ENCODE results near the gene CCL25. TPM values are rescaled to one million over a fixed set of nuclear protein-coding genes. Genes with fewer than 3 reads are reported as not detected.

The CCL25 gene
- total and polyA plus RNA-seq, 4 donors, result 0.50 to 0.73 TPM; not detected in 2

DNA sequence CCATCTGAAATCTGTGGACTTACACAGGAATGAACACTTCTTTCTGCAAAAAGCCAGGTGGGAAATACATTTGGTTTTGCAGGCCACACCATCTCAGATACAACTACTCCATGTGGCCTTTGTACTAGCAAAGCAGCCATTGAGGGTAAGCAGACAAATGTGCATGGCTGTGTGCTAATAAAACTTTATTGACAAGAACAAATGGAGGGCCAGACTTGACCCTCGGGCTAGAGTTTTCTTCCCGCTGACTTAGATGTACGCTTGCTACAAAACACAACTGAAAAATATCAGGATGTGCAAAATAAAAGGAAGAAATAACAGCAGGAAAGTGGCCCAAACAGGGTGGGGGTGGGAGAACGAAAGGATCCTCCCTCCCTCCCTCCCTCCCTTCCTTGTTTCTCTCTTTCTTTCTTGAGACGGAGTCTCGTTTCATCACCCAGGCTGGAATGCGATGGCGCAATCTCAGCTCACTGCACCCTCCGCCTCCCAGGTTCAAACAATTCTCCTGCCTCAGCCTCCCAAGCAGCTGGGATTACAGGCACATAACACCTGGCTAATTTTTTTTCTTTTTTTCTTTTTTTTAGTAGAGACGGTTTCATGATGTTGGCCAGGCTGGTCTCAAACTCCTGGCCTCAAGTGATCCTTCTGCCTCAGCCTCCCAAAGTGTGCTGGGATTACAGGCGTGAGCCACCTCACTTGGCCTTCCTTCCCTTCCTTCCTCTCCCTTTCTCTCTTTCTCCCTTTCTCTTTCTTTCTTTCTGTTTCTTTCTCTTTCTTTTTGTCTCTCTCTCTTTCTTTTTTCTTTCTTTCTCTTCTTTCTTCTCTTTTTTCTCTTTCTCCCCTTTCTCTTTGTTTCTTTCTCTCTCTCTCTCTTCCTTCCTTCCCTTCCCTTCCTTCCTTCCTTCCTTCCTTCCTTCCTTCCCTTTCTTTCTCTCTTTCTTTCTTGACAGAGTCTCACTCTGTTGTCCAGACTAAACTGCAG, 29.3 kb downstream of the CCL25 start:
- Histone ChIP-seq H3K36me3 (ENCODE audit: control insufficient read depth, insufficient read depth, low read length) (peaks cover 49% of the 10 kb centered on the region), H3K4me3 (ENCODE audit: low read depth, low read length) (no peak overlapping the region), H3K4me1 (ENCODE audit: control insufficient read depth, insufficient read depth, low read length) (no peaks in the 10 kb centered on the region), H3K9me3 (ENCODE audit: control insufficient read depth, insufficient read depth, low read length) (no peaks in the 10 kb centered on the region), H3K27ac (ENCODE audit: low read depth, low read length) (no peak overlapping the region), H3K27me3 (ENCODE audit: control insufficient read depth, insufficient read depth, low read length) (no peaks in the 10 kb centered on the region)
- no peak for DNase-seq (ENCODE audit: low read depth in 4 of 6, low spot score in 6 of 6)
- 88% methylated on average over 6 of the region's 11 CpGs for WGBS (ENCODE audit: insufficient coverage)

DNA sequence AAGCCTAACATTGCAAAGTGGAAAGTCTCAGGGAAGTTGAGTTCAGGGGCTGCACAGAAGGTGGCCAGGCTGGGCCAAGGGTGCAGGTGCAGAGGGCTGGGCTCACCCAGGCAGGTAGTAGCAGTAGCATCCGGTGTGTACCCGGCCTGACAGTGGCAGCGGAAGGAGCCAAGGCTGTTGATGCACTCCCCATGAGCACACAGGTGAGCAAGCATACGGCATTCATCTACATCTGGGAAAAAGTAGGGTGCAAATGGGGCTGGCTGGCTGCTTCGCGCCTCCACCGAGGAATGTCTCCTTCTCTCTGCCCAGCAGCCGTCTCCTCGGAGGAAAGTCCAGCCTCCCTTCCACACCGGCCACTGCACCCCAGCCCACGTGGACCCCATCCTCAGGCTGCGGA, 30.6 kb downstream of the CCL25 start:
- H3K9me3 ChIP-seq (ENCODE audit: control insufficient read depth, insufficient read depth, low read length), result no peaks in the 10 kb centered on the region
- H3K4me1 ChIP-seq (ENCODE audit: control insufficient read depth, insufficient read depth, low read length), result no peaks in the 10 kb centered on the region
- H3K4me3 ChIP-seq (ENCODE audit: low read depth, low read length), result no peak overlapping the region
- WGBS (ENCODE audit: insufficient coverage), result 93% methylated on average over 12 of the region's 12 CpGs
- H3K27me3 ChIP-seq (ENCODE audit: control insufficient read depth, insufficient read depth, low read length), result no peaks in the 10 kb centered on the region
- no peak for DNase-seq (ENCODE audit: low read depth in 4 of 6, low spot score in 6 of 6)
- peaks cover 60% of the 10 kb centered on the region for H3K36me3 ChIP-seq (ENCODE audit: control insufficient read depth, insufficient read depth, low read length)
- H3K27ac ChIP-seq (ENCODE audit: low read depth, low read length), result no peak overlapping the region

DNA sequence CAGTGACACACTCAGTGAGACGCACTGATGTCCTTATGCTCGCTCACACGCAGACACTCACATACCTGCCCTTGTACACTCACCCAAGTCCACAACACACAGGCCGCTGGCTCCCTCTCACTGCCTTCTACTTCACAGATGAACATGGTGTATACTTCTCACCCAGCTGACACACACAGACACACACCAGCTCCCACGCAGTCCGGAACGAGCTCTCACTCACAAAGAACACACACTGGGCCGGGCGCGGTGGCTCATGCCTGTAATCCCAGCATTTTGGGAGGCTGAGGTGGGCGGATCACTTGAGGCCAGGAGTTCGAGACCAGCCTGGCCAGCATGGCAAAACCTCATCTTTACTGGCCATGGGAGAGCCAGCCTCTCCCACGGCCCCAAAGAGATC, 31.6 kb downstream of the CCL25 start:
- H3K9me3 ChIP-seq (ENCODE audit: control insufficient read depth, insufficient read depth, low read length), result no peaks in the 10 kb centered on the region
- H3K4me3 ChIP-seq (ENCODE audit: low read depth, low read length), result no peak overlapping the region
- no peak overlapping the region for H3K27ac ChIP-seq (ENCODE audit: low read depth, low read length)
- H3K4me1 ChIP-seq (ENCODE audit: control insufficient read depth, insufficient read depth, low read length), result no peaks in the 10 kb centered on the region
- H3K36me3 ChIP-seq (ENCODE audit: control insufficient read depth, insufficient read depth, low read length), result peaks cover 62% of the 10 kb centered on the region
- DNase-seq (ENCODE audit: low read depth in 4 of 6, low spot score in 6 of 6), result no peak
- no peaks in the 10 kb centered on the region for H3K27me3 ChIP-seq (ENCODE audit: control insufficient read depth, insufficient read depth, low read length)
- 94% methylated on average over 10 of the region's 13 CpGs for WGBS (ENCODE audit: insufficient coverage)

DNA sequence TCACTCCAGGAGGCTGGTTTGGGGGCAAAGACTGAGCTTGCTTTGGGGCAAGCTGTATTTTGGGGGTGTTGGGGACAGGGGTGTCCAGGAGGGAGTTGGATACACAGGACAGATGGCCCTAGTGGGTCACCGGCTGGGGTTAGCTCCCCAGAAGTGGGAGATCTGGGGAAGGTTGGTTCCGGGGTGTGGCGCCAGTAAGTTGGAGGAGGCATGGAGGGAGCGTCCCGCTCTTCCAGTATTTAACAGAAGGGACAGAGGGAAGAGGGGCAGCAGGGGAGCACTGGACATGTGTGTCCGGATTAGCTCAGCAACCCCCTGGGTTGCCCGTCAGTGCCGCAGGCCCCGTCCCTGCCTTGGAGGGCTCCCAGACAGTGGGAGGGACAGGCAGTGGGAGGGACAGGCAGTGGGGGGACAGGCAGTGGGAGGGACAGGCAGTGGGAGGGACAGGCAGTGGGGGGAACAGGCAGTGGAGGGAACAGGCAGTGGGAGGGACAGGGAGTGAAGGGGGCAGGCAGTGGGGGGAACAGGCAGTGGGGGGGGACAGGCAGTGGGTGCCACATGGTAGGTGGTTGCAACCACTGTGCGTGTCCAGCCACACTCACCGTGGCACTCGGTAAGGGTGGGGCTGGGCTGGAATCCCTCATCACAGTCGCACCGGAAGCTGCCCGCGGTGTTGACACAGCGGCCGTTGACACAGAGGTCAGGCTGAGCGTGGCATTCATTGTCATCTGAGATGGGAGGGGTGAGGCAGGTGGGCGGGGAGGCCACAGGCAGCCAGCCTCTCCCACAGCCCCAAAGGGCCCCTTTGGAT, 33.2 kb downstream of the CCL25 start:
- Histone ChIP-seq H3K36me3 (ENCODE audit: control insufficient read depth, insufficient read depth, low read length) (peaks cover 70% of the 10 kb centered on the region), H3K27me3 (ENCODE audit: control insufficient read depth, insufficient read depth, low read length) (no peaks in the 10 kb centered on the region), H3K4me3 (ENCODE audit: low read depth, low read length) (no peak overlapping the region), H3K4me1 (ENCODE audit: control insufficient read depth, insufficient read depth, low read length) (no peaks in the 10 kb centered on the region), H3K27ac (ENCODE audit: low read depth, low read length) (no peak overlapping the region), H3K9me3 (ENCODE audit: control insufficient read depth, insufficient read depth, low read length) (no peaks in the 10 kb centered on the region)
- WGBS (ENCODE audit: insufficient coverage), result 44% methylated on average over 19 of the region's 20 CpGs
- DNase-seq (ENCODE audit: low read depth in 4 of 6, low spot score in 6 of 6), result no peak

DNA sequence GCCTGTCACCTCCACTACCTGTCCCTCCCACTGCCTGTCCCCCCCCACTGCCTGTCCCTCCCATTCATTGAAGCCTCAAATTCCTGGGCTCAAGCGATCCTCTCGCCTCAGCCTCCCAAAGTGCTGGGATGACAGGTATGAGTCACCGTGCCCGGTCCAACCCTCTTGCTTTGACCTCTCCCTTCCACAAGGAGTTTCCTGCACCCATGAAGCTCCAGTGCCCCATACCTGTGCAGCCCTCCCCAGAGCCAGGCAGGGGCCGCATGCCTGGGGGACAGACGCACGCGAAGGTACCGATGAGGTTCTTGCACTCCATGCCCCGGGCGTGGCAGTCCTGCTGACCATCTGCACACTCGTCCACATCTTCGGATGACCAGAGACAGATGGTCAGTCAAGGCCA, 34.3 kb downstream of the CCL25 start:
- Histone ChIP-seq H3K36me3 (ENCODE audit: control insufficient read depth, insufficient read depth, low read length) (peaks cover 70% of the 10 kb centered on the region), H3K27me3 (ENCODE audit: control insufficient read depth, insufficient read depth, low read length) (no peaks in the 10 kb centered on the region), H3K27ac (ENCODE audit: low read depth, low read length) (no peak overlapping the region), H3K4me3 (ENCODE audit: low read depth, low read length) (no peak overlapping the region), H3K4me1 (ENCODE audit: control insufficient read depth, insufficient read depth, low read length) (no peaks in the 10 kb centered on the region), H3K9me3 (ENCODE audit: control insufficient read depth, insufficient read depth, low read length) (no peaks in the 10 kb centered on the region)
- WGBS (ENCODE audit: insufficient coverage), result 95% methylated on average over 13 of the region's 13 CpGs
- no peak for DNase-seq (ENCODE audit: low read depth in 4 of 6, low spot score in 6 of 6)

DNA sequence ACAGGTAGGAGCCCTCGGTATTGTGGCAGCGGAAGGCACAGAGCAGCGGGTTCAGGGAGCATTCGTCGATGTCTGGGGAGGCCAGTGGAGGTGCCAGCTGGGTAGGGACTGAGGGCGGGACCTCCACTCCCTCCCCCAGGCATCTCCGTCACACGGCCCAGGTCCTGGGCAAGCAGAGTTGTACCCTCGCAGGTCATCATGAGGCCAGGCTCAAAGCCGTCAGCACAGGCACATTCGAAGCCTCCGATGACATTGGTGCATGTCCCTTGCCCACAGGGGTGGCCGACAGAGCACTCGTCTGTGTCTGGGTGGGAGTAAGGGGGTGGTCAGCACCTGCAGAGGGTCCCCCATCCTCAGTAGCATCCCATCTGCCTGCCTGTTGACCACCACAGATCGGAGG, 35.3 kb downstream of the CCL25 start:
- Histone ChIP-seq H3K4me1 (ENCODE audit: control insufficient read depth, insufficient read depth, low read length) (no peaks in the 10 kb centered on the region), H3K27me3 (ENCODE audit: control insufficient read depth, insufficient read depth, low read length) (no peaks in the 10 kb centered on the region), H3K36me3 (ENCODE audit: control insufficient read depth, insufficient read depth, low read length) (peaks cover 70% of the 10 kb centered on the region), H3K4me3 (ENCODE audit: low read depth, low read length) (no peak overlapping the region), H3K9me3 (ENCODE audit: control insufficient read depth, insufficient read depth, low read length) (no peaks in the 10 kb centered on the region), H3K27ac (ENCODE audit: low read depth, low read length) (no peak overlapping the region)
- WGBS (ENCODE audit: insufficient coverage), result 98% methylated on average over 13 of the region's 15 CpGs
- no peak for DNase-seq (ENCODE audit: low read depth in 4 of 6, low spot score in 6 of 6)

DNA sequence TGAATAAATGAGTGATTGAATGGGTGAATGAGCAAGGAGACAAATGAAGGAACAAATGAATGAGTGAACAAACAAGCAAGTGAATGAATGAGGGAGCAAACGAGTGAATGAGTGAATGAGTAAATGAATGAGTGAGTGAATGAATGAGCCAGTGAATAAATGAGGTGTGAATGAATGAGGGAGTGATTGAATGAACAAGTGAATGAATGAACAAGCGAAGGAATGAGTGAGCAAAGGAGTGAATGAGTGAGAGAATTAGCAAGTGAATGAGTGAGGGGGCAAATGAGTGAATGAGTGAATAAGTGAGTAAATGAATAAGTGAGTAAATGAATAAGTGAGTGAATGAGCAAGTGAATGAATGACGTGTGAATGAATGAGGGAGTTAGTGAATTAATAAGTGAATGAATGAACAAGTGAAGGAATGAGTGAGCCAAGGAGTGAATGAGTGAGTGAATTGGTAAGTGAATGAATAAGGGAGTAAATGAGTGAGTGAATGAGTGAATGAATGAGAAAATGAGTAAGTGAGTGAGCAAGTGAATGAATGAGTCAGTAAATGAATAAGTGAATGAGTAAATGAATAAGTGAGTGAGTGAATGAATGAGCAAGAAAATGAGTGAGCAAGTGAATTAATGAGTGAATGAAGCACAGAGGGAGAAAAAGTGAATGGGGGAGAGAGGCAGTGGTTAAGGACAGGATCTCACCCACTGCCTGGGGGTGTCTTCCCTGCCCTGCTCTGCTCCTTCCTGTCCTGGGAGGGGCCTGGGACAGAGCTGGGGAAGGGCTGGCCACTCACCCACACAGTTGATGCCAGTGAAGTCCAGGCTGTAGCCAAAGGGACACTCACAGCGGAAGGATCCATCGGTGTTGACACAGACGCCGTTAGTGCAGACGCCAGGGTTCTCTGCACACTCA, 36.4 kb downstream of the CCL25 start:
- no peak overlapping the region for H3K27ac ChIP-seq (ENCODE audit: low read depth, low read length)
- H3K36me3 ChIP-seq (ENCODE audit: control insufficient read depth, insufficient read depth, low read length), result peaks cover 66% of the 10 kb centered on the region
- H3K4me3 ChIP-seq (ENCODE audit: low read depth, low read length), result no peak overlapping the region
- DNase-seq (ENCODE audit: low read depth in 4 of 6, low spot score in 6 of 6), result no peak
- no peaks in the 10 kb centered on the region for H3K4me1 ChIP-seq (ENCODE audit: control insufficient read depth, insufficient read depth, low read length)
- H3K27me3 ChIP-seq (ENCODE audit: control insufficient read depth, insufficient read depth, low read length), result no peaks in the 10 kb centered on the region
- no peaks in the 10 kb centered on the region for H3K9me3 ChIP-seq (ENCODE audit: control insufficient read depth, insufficient read depth, low read length)
- WGBS (ENCODE audit: insufficient coverage), result 88% methylated on average over 8 of the region's 8 CpGs

DNA sequence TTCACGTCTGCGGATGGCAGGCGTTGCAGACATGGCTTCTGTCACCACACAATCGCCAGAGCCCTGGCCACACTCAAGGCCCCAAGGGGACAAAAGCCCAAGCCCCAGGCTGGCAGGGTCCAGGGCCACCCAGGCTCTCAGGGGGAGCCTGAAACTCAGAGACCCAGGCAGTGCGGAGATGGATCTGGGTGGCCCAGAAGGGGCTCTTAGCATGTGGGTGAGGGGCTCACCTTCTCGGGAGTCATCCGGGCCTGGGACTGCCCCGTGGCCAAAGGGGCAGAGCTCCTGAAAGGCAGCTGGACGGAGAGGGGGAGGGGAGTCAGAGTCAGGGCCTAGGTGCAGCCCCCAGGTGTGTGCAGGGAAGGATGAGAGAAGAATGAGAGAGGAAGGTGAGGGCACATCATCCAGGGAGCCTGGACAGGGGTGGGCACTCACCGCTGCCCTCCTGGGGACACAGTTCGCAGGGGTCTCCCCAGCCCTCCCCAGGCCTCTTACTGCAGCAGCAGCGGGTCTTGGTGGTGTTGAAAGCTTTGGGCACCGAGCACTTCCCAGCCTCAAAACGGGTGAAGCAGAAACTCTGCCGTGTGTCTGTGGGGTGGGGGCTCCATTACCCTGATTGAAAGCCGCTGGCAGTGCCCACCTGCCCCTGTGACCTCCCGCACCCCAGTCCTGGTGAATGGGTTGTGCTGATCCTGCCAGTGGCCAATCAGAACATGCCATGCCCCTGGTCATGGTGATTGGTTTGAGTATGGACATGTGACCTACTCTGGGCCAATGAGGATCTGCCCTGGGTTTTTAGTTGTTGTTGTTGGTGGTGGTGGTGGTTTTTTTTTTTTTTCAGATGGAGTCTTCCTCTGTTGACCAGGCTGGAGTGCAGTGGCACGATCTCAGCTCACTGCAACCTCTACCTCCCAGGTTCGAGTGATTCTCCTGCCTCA, 37.4 kb downstream of the CCL25 start:
- peaks cover 66% of the 10 kb centered on the region for H3K36me3 ChIP-seq (ENCODE audit: control insufficient read depth, insufficient read depth, low read length)
- no peak overlapping the region for H3K4me3 ChIP-seq (ENCODE audit: low read depth, low read length)
- DNase-seq (ENCODE audit: low read depth in 4 of 6, low spot score in 6 of 6), result no peak
- H3K4me1 ChIP-seq (ENCODE audit: control insufficient read depth, insufficient read depth, low read length), result no peaks in the 10 kb centered on the region
- H3K27me3 ChIP-seq (ENCODE audit: control insufficient read depth, insufficient read depth, low read length), result no peaks in the 10 kb centered on the region
- peaks cover 1% of the 10 kb centered on the region for H3K9me3 ChIP-seq (ENCODE audit: control insufficient read depth, insufficient read depth, low read length)
- H3K27ac ChIP-seq (ENCODE audit: low read depth, low read length), result no peak overlapping the region
- 84% methylated on average over 14 of the region's 19 CpGs for WGBS (ENCODE audit: insufficient coverage)
